Umbilical cord (tissue), 2 donors: ENCODE measurements around the gene ZFPM1. TPM values are rescaled to one million over a fixed set of nuclear protein-coding genes. Genes with fewer than 3 reads are reported as not detected.

ENCODE experiments used
- DNase-seq: peaks from one replicate; pipeline ENCODE4 v3.0.0-alpha.2; 2015; ENCODE audit warnings: low spot score
- total RNA-seq: library from RNA; depleted of rRNA; stranded (reverse); fragments of >200 nt; gene quantifications from one replicate; pipeline ENCODE4 v1.2.3, GENCODE V29; 2014; ENCODE audit warnings: low replicate concordance; ENCODE audit not compliant: insufficient read depth

Gene ZFPM1
- total RNA-seq, 1 donor from 2014 or later = 1.7 TPM

DNA sequence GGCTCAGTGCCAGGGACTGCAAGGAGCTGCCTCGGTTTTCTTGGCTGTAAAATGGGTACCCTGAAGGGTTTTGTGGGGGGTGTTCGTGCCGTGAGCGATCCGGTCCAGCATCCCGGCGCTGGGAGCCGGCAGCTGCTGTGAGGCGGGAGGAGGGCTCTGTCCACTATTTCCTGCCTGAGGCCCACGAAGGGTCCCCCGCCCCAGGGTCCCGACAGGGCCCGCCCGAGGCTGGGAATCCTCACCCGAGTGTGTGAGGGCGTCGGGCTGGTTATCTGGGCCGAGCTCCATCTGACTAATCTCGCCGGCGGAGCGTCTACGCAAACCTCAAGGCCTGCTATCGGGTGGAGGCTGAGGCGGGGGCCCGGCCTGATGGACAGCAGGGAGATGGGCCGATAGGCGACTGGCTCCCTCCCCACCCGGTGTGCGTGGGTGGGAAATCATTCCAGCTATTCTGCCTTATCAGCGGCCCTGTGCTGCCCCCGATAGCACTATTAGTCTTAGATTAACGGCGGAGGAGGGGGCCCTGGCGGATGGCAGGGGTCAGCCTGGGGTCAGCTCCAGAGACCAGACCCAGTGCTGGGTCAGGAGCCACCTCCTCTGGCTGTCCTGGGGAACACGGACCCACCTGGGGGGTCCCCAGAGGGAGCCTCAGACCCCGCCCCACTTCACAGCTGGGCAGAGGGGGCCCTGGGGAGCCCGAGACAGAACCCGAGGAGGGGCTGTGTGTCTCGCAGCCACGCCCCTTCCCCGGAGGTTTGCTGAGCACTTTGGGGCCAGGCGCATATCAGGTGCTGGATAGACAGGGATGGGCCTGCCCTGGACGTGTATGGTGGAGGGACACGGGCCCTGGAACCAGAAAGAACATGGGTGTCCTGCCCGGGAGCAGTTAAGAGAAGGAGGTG is 44.7 kb downstream of the ZFPM1 start:
- peak; percentile 95 for DNase-seq

DNA sequence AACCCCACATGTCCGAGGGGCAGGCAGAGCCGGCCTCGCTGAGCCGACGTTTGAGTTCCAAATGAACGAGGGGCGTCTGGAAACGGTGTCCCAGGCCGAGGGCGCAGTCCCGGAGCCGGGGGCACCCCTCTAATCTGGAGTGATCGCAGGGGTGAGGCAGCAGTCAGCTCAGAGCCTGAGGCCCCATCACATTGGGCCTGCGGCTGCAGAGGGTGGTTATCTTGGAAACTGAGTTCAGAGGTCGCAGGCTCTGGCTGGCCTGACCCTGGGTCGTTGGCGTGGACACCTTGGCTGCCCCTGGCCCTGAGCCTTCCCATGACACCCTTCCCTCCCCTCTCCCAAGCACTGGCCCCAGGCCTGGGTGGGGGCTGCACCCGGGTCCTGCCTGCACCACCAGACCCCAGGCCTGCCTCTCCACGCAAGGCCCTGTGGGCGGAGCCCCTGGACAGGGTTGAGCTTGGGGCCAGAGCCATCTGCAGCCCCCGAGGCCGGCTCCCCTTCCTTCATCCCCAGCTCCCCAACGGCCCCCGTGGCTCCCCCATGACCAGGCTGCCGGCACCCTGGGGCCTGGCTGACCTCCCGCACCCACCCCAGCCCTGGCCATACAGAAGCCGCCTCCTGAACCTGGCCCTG is 45.6 kb downstream of the ZFPM1 start:
- DNase-seq = no peak

DNA sequence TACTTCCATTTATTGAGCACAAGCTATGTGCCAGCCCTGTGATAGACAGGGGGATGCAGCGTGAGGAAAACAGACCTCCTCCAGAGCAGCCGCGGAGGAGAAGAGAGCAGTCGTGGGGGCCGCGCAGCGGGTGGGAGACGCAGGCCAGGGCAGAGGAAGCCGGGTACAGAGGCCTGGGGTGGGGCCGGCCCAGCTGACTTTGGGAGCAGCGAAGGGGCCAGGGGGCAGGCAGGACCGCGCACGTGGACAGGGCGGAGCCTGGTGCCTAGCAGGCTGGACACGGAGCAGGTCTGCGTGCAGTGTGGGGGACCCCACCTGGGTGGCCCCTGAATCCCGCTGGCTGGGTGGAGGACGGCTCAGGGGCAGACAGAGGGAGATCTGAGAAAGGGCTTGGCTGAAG is 46.2 kb downstream of the ZFPM1 start:
- DNase-seq = no peak

DNA sequence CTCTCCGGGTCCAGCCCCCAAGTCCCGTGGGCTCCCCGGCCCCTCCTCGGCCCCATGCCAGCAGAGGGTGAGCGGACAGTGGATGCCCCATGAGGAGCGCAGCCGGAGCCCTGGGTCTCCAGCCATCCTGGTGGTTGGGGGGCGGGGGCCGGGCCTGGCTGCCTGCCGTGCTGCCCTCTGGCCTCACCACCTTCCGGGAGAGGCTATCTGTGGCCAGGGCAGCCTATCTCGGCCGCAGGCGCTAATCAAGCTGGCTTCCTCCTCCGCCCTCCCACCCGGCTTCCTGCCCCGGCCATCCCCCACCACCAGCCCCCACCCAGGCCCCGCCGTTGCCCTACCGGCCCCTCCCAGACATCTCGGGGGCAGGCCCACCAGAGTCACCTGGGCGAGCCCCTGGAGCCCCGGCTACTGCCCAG is 46.8 kb downstream of the ZFPM1 start:
- no peak for DNase-seq

DNA sequence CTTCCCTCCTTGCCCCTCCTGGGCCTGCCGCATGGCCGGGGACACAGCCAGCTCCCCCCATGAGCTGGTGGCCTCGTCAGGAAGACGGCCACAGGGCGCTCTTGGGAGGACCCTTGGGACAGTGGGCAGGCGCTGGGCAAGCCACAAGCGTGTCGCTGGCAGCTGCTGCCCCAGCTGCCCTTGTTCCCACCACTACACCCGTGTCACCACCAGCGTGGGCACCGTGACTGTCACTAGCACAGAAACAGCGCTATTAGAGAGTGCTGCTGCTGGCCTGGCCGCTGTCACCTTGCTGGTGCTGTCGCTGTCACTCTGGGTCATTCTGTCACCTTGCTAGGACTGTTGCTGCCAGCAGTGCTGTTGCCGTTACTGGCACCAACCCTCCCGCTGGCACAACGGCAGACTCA is 47.2 kb downstream of the ZFPM1 start:
- DNase-seq = no peak

DNA sequence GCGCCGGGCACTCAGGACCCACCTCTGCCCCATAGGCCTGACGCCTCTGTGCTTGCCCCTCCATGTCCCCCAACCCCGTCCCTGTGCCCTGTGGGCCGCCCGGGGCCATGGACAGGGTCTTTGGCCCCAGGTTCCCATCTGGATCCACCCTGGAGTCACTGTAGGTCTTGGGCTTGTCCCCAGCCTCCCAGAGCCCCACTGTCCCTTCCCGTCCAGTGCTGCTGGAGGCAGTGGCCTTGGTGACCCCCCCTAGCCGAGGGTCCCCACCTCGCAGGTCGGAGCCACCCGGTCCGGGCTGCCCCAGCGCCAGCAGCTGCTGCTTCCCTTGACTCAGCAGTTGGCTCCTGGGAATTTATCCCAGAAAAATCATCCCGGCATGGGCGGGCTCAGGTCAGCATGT is 49.3 kb downstream of the ZFPM1 start:
- DNase-seq = no peak

DNA sequence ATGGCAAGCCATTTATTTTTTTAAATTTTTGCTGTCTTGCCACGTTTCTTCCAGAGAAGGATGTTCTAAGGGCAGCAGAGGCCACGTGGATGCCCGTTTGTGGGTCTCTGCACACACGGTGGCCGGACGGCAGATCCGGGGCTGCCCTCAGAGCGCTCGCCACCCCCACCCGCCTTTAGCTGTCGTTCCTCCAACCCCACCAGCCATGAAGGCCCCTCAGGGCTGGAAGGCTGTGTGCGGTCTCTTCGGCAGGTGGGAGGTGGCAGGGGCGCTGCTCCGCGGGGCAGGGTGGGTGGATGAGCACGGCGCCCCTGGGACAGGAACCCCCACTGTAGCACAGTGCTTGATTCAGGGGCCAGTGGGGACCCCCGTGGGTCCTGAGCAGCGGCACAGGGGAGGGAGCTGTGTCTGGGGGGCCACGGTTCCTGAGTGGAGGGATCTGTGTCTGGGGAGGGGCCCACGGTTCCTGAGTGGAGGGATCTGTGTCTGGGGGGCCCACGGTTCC is 49.7 kb downstream of the ZFPM1 start:
- no peak for DNase-seq

DNA sequence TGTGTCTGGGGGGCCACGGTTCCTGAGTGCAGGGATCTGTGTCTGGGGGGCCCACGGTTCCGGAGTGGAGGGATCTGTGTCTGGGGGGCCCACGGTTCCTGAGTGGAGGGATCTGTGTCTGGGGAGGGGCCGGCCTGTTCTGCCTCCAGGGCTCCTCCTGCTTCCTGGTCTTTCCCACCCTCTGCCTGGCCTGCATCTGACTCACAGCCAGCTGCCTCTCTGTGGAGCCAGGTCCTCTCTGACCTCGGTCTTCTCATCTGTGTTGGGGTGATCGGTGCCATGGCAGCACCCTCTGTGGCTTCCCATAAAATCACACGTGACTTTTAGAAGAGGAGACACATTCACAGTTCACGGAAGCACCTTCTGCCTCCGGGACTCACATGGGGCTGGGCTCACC is 50.3 kb downstream of the ZFPM1 start:
- DNase-seq = peak; percentile 45

DNA sequence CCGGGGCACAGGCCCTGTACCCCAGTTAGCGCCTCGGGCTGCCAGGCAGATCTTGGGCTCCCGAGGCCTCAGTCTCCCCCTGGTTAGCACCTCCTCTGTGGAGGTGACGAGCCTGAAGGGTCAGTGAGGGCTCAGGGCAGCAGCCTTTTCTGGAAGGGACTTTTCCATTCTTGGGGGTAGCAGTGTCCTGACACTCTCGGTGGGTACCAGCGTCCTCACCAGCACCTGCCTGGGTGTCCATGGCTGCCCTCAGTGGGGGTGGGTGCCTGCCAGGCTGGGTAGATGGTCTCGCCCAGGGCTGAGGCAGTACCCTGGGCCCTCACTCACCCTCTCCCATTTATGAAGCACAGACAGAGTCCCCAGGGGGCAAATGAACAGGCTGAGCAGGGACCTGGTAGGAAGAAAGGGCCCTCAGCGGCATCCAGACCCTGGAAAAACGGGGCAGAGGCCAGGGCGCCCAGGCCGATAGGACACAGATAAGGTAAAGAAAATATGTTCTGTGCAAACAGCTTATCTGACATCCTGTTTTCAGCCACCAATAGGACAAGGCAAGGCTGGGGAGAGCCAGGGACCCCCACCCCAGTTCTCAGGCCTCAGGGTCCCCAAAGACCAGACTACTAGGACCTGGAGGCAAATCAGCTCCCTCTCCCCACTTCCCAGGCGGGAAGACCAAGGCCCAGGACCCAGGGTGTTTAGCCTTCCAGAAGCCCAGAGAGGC is 50.9 kb downstream of the ZFPM1 start:
- no peak for DNase-seq

DNA sequence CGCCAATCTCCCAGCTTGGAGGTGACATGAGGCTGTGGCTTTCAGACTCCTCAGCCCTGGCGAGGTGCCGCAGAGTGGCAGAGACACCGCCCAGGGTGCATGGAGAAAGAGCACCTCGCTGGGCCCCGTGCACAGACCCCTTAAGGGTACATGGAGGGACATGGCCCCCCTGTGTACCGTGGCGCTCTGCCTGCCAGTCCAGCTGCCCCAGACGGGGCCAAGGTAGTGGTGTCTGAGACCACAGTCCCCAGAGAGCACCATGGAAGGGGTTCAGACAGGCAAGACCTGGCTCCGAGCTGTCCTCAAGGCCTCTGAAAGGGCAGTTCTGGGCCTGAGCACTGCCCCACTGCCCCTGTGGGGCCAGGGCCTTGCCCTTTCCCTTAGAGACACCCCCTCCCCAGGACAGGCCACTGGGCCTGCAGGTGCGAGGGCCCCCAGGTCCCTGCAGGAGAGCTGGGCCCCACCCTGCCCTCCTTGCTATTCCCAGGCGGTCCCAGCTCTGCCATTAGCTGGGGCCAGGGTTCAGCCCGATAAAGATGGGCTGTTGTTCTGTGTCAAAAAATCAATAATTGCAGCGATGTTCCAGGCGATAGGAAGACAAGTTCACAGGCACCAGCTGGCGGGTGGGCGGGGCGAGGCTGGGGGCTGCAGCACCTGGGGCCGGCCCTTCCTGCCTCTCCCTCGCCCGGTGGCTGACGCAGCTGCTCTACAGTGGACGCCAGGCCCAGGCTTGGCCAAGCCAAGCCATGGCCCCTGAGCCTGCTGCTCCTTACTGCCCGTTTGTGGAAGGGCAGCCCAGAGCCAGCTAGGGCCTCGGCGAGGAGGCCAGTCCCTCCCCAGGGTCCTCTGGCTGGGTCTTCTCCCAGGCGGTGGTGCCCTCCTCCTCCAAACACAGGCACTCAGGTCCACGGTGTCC is 51.7 kb downstream of the ZFPM1 start:
- no peak for DNase-seq

DNA sequence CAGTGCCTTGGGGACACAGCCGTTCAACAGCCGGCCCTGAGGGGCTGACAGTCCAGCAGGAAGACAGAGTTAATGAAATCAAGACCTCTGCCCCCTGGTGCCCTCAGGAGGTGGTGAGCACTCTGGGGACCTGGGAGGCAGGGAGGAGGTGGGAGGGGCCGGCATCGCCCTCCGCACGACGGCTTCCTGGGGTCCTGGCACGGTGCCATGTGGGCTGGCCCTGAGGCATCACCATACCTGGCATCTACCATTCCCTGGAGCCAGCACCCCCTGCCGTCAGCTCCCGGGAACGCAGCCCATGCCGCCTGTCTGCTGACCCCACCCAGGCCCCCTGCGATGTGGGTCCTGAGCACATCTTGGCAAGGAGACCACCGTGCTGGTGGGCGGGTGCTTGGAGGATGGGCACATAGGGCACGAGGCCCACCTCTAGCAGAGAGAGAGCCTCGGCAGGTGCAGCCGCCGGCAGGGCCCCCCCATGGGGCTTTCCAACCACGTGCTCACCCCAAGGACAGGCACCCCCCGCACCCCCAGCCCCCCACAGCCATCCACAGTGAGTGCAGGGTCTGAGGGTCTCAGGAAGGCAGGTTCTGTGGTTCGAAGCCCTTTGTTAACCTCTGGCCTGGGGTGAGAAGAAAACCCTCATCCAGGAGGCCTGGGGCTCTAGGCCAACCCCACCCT is 52.5 kb downstream of the ZFPM1 start:
- DNase-seq = no peak

DNA sequence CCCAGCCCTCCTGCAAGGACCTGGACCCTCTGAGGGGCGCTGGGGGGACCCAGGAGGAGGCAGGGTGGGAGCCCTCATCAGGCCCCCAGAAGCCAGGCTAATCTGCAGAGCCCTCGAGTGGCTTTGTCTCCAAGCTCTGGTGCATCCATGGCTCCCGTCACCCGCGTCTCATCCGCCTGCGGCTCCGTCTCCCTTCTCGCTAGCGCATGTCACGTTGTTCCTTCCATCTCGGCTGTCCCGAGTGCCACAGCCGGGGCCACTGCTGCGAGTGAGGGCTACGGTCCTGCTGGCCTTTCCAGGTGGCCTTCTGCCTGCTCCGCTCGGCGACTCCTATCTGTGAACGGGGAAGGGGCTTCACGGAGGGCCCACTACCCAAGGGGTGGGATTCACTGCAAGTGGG is 53.6 kb downstream of the ZFPM1 start:
- DNase-seq = no peak

DNA sequence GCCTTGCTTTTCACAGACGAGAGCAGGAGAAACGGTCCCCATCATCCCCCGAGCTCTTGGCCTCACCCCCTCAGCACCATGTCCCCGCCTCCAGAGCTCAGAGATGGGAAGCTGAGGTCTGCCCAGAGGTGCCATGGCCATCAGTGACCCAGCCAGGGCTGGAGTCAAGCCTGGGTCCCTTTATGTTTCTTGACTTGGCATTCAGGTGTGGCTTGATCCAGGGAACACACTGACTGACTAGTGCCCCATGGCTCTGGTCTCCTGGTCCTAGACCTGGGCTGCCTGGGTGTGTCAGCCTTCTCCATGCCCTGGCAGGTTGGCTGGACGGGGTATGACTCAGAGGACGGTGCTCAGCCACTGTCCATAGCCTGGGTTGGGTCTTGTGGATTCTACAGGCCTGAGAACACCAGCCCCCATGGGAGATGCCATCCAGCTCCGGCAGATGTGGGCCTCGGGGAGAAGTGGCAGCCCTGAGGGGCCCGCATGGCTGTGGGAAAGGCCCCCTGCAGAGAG is 54.2 kb downstream of the ZFPM1 start:
- no peak for DNase-seq

DNA sequence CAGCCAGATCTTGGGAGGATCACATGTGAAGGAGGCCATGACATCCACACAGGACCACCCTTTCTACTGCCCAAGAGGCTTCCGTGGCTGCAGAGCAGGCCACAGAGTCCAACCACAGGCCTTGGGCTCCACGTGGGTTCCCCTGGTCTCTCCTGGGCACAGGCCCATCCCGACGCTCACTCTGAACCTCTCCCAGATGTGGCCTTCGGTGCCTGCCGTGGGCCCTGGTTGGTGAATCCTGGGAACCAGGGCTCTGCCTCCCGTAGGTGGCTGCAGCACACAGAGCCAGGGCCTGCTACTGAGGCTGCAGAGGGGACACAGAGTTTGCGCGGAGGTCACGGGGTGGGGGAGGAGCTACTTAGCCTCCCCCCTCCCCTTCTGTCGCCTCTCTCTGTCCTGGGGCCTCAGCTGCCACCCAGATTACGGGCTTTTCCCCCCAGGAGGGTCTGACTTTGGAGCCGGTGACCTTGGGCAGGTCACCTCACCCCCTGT is 55.3 kb downstream of the ZFPM1 start:
- no peak for DNase-seq

DNA sequence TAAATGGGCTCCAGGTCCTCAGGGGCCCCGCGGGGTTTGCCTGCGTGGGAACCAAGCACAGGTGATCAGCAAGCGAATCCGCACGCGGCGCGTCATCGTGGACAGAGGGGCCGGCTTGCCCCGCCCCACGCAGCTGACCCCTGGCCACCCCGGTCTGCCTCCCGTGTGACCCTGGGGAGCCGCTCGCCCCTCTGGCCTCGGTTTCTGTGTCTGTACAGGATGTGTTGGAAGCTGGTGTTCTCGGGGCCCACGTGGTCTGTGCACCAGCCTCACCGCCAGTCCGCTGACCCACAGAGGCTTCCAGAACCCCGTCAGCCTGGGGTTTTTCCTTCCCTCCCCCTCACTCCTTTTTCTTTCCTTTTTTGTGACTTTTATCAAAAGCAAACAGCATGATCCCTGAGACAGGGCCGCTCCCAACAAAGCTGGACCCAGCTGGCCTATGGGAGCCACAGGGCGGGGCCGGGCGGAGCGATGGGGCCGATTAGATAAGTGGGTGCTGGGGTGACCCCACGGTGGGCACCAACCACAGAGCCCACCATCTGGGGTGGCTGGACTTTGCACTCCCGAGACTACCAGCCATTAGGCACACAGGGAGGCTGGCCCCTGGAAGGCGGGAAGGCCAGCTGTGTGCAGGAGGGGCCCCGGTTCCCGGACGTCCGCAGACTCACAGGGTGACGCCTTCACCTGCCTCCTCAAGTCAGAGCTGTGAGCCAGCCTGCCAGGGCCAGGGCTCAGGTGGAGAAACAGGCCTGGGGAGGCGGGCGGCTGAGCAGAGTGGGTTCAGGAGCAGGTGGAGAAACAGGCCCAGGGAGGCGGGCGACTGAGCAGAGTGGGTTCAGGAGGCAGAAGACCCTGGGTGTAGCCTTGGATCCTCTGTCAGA is 56.0 kb downstream of the ZFPM1 start:
- no peak for DNase-seq

DNA sequence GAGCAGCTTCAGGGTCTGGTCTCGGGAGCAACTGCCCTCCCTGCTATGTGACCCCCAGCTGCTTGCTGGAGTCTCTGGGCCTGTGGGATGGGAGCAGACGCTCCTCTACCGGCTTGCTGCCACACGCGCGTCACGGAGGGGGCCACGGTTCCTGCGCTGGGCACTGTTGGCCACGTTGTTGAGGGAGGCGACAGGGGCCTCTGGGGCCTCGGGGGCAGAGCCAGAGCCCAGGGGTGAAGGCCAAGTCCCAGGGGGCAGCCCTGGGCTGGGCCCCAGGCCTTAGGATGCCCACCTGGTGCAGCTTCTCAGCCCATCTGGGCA is 56.6 kb downstream of the ZFPM1 start:
- no peak for DNase-seq

DNA sequence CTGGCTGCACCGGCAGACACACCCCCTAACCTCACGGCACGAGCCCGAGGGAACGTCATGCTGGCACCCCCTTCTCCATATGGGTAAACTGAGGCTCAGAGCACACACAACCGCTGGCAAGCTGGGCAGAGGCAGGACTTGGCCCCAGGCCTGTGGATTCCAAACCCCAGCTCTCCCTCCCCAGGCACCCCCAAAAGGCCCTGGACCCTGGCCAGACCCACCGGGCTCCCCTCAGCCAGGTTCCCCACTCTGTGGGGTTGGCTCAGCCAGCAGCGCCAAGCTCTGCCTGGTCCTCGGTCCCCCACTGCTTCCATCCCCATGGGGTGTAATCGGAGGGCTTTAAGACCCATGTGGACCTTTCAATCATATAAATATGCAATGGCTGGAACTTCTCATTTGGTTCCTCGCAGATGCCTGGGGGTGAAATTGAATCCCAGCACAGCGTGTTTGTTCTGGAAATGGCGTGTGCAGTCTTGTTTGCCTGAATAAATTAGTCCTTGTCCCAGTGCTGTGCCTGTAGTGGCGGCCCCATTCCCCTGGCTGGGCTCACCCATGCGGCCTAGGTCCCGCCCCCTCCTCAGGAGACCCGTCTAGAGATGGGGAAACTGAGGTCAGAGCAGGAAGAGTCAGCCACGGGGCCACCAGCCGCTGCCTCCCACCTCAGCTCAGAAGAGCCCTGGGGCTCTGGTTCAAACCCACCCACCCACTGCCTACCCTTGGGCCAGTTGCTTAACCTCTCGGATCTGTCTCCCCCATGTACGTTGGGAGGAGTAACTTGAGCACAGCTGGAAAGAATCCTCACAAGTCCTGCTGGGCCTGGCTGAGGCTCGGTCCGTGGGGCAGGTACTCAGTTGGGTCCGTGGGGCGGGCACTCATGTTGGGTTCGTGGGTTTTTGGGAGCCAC is 57.3 kb downstream of the ZFPM1 start:
- DNase-seq = peak; percentile 73

DNA sequence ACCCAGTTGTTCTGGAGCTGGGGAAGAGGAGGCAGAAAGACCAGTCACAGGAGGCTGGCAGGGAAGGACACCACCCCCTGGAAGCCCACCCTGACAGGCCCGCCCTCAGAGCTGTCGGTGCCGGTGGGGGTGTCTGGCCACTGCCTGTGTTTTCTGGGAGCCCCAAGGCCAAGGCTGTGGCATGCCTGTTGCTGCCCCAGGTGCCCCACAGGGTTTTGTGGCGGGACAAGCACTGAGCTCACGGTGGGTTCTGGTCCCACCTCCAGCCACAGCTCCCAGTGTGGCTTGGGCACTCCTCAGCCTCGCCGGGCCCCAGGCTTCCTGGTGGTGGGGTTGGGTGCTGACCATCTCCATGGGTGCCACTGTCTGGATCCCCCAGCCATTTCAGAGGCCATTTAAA is 58.0 kb downstream of the ZFPM1 start:
- no peak for DNase-seq
